ENCODE results near the gene ADRA1B. TPM values are rescaled to one million over a fixed set of nuclear protein-coding genes. Genes with fewer than 3 reads are reported as not detected.

The ADRA1B gene
- total RNA-seq, 1 experiment from 2014 or later: not detected

DNA sequence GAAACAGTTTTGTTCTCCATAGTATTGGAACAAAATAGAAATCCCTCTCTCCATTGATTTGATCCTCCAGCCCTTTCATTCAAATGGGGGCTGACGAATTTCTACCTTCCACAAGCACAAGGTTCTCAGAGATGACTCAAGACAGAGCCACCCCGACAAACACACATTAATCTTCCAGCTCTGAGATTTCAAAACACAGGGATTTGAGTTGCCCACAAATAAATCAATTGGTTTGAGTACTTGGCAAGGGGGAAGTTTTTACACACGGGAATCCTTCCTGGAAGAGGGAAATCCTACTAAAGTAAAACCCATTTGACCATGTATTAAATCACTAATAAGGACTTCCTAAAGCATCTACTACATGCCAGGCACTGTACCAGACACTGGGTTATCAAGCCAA, 5.4 kb downstream of the ADRA1B start:
- no peaks in the 10 kb centered on the region for H4K20me1 ChIP-seq (ENCODE audit: control insufficient read depth, insufficient read depth, insufficient read length)
- no peaks in the 10 kb centered on the region for H3K79me1 ChIP-seq (ENCODE audit: insufficient read depth, low read depth, low read length, poor library complexity, severe bottlenecking)
- H4K5ac ChIP-seq (ENCODE audit: insufficient read length, low read depth, low read length): no peak overlapping the region
- no peak overlapping the region for H3K14ac ChIP-seq (ENCODE audit: insufficient read depth, low read length)
- no peaks in the 10 kb centered on the region for H3K4me1 ChIP-seq (ENCODE audit: insufficient read depth, low read length)
- Mint-ChIP-seq H3K4me3 (no peak overlapping the region), H3K27ac (no peak overlapping the region), H3K36me3 (ENCODE audit: insufficient read depth in 1 of 3, low read depth in 3 of 3) (no peaks in the 10 kb centered on the region), H3K4me1 (peaks cover 0 to 3% of the 10 kb centered on the region in 2 experiments; a peak in 1 of 4 replicates), H3K27me3 (ENCODE audit: low read depth) (peaks cover 33% of the 10 kb centered on the region), H3K9me3 (no peaks in the 10 kb centered on the region)
- no peak overlapping the region for H2AK5ac ChIP-seq (ENCODE audit: insufficient read length, low read length)
- TF ChIP-seq CTCF (conservative IDR thresholded peaks at IDR 0.05): no peak
- H3K4me2 ChIP-seq (ENCODE audit: insufficient read depth, insufficient read length, low read length): no peak overlapping the region
- no peaks in the 10 kb centered on the region for H3K79me2 ChIP-seq (ENCODE audit: insufficient read depth, low read length)
- no peak for DNase-seq
- H3K23me2 ChIP-seq (ENCODE audit: insufficient read length, low read depth, low read length, poor library complexity, severe bottlenecking): no peaks in the 10 kb centered on the region
- no peak overlapping the region for H3T11ph ChIP-seq (ENCODE audit: low read length)
- no peak overlapping the region for H4K91ac ChIP-seq (ENCODE audit: insufficient read length, low read depth, low read length)
- WGBS (ENCODE audit: extremely low coverage, insufficient read length, low lambda C conversion rate): no CpG with 5 or more reads among the region's 3 CpGs
- no peak overlapping the region for H3K56ac ChIP-seq (ENCODE audit: insufficient read length, low read depth, low read length)
- H3K23ac ChIP-seq (ENCODE audit: insufficient read length, low read depth, low read length): no peak overlapping the region
- no peak overlapping the region for H2BK5ac ChIP-seq (ENCODE audit: insufficient read length, low read length)
- H2BK15ac ChIP-seq (ENCODE audit: low read depth, low read length): no peak overlapping the region
- peaks cover 8% of the 10 kb centered on the region; the same call in 1 of the 2 replicates for H3K27me3 ChIP-seq (ENCODE audit: insufficient read depth, low read length)
- H2BK20ac ChIP-seq (ENCODE audit: low read depth, low read length, poor library complexity, severe bottlenecking): no peak overlapping the region
- no peak overlapping the region for H3K9ac ChIP-seq (ENCODE audit: extremely low read depth, insufficient read length, low read length)
- H3K4ac ChIP-seq (ENCODE audit: low read depth, low read length): no peak overlapping the region
- no peak overlapping the region for H2AFZ ChIP-seq (ENCODE audit: low read length)
- no peak overlapping the region for H2BK12ac ChIP-seq (ENCODE audit: insufficient read length, low read depth, low read length)
- H4K8ac ChIP-seq (replicated peaks; ENCODE audit: insufficient read length, low read depth, low read length): no peak overlapping the region
- H2BK120ac ChIP-seq (ENCODE audit: low read depth, low read length, poor library complexity, severe bottlenecking): no peak overlapping the region
- H3K27ac ChIP-seq (ENCODE audit: insufficient read length, low read depth, low read length): no peak overlapping the region
- no peaks in the 10 kb centered on the region for H3K9me3 ChIP-seq (ENCODE audit: control insufficient read depth, low read depth, low read length)
- H3K18ac ChIP-seq (ENCODE audit: insufficient read length, low read depth, low read length): no peak overlapping the region
